HG03432 (cell line): ENCODE results near the gene SDHD.
A peak's percentile ranks its signal among the peaks of the same experiment; 100 is the strongest.
"Not testable (repeated sequence)": the region's sequence is repeated elsewhere in the genome, so short reads cannot be mapped to it uniquely, and the experiment has no call there.

ENCODE experiments used
- ATAC-seq: cut with Tn5 transposase; IDR thresholded peaks from one replicate; pipeline ENCODE4 v1.9.1; 2021; ENCODE audit warnings: mild to moderate bottlenecking, moderate library complexity; ENCODE audit not compliant: unreplicated experiment

Gene SDHD

GRCh38 chr11:112086422-112087191 lies at the start of gene SDHD, which contains the start of gene TIMM8B:
Gene SDHD (plus strand): TSS chr11:112086873. CDS start chr11:112086908, 35 bp downstream.
Gene TIMM8B (minus strand): TSS chr11:112086756. CDS start chr11:112086723, 33 bp downstream.
- peak; percentile 89 for ATAC-seq

GRCh38 chr11:112037527-112037926 lies 49.1 kb upstream of the SDHD start:
- no peak for ATAC-seq

GRCh38 chr11:112042161-112042960 lies 44.3 kb upstream of the SDHD start:
- ATAC-seq, result no peak

- no peak for ATAC-seq
Measured at GRCh38 chr11:112042961-112043304, 43.7 kb upstream of the SDHD start.

GRCh38 chr11:112044961-112045360 lies 41.7 kb upstream of the SDHD start:
- ATAC-seq, result no peak

- ATAC-seq, result not testable (repeated sequence)
Measured at GRCh38 chr11:112046647-112047046, 40.0 kb upstream of the SDHD start.

GRCh38 chr11:112048256-112048655 lies 38.4 kb upstream of the SDHD start:
- not testable (repeated sequence) for ATAC-seq

- no peak for ATAC-seq
Measured at GRCh38 chr11:112049777-112050176, 36.9 kb upstream of the SDHD start.

GRCh38 chr11:112050721-112051120 lies 36.0 kb upstream of the SDHD start:
- ATAC-seq, result peak; percentile 81

- ATAC-seq, result no peak
Measured at GRCh38 chr11:112051768-112052167, 34.9 kb upstream of the SDHD start.

GRCh38 chr11:112057170-112057569 lies 29.5 kb upstream of the SDHD start:
- no peak for ATAC-seq

GRCh38 chr11:112058103-112058502 lies 28.6 kb upstream of the SDHD start:
- ATAC-seq, result no peak

GRCh38 chr11:112062923-112063322 lies 23.8 kb upstream of the SDHD start:
- ATAC-seq, result no peak

- peak; percentile 85 for ATAC-seq
Measured at GRCh38 chr11:112073941-112074811, 12.5 kb upstream of the SDHD start, which contains the start of the genes NKAPD1 and PIH1D2. Gene NKAPD1 (plus strand): TSS chr11:112074299. CDS start chr11:112075575, 1,276 bp downstream. Gene PIH1D2 (minus strand): TSS chr11:112074017. CDS start chr11:112073174, 843 bp downstream.

GRCh38 chr11:112082729-112083128 lies 3.9 kb upstream of the SDHD start:
- ATAC-seq, result no peak

GRCh38 chr11:112085822-112086421 lies 751 bp upstream of the SDHD start:
- ATAC-seq, result peak; percentile 37

GRCh38 chr11:112087212-112087611 lies 539 bp downstream of the SDHD start:
- no peak for ATAC-seq

- ATAC-seq, result not testable (repeated sequence)
Measured at GRCh38 chr11:112095302-112095701, 8.6 kb downstream of the SDHD start.

GRCh38 chr11:112096194-112096593 lies 9.5 kb downstream of the SDHD start:
- no peak for ATAC-seq
